GM19467 (cell line): ENCODE data around the gene TH.
"Not testable (repeated sequence)": the region's sequence is repeated elsewhere in the genome, so short reads cannot be mapped to it uniquely, and the experiment has no call there.

ENCODE experiments used
- ATAC-seq: cut with Tn5 transposase; IDR thresholded peaks from one replicate; pipeline ENCODE4 v1.9.1; 2021; ENCODE audit warnings: mild to moderate bottlenecking, moderate library complexity; ENCODE audit not compliant: unreplicated experiment

The TH gene

GRCh38 chr11:2179516-2179915 lies 7.9 kb upstream of the TH start:
- no peak for ATAC-seq

- no peak for ATAC-seq
Measured at GRCh38 chr11:2178906-2179494, 7.4 kb upstream of the TH start.

- ATAC-seq: not testable (repeated sequence)
Measured at GRCh38 chr11:2178055-2178773, 6.6 kb upstream of the TH start.

GRCh38 chr11:2177076-2177475 lies 5.5 kb upstream of the TH start:
- ATAC-seq: no peak

DNA sequence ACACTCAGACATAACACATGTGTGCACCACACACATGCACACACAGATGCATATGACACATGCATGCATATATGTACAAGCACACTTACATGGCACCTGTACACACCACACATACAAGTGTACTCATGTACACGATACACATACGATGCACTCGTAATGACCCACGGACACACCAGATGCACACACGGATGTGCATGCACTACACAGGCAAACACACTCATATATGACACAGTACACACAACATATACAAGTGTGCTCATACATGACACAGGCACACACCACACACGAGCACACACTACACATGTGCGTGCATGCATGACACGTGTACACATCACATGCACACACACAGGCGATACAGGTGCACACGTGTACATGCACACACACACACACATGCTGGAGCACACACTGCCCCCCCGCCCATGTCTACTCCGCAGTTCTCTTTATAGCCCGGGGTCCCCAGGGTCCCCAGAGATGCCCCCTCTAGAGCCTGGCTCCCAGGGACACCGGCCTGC lies 4.8 kb upstream of the TH start:
- no peak for ATAC-seq

GRCh38 chr11:2175659-2176058 lies 4.0 kb upstream of the TH start:
- no peak for ATAC-seq

- ATAC-seq: no peak
Measured at GRCh38 chr11:2174361-2174760, 2.7 kb upstream of the TH start.

- no peak for ATAC-seq
Measured at GRCh38 chr11:2173761-2174160, 2.1 kb upstream of the TH start.

GRCh38 chr11:2173150-2173693 lies 1.6 kb upstream of the TH start:
- ATAC-seq: no peak

- ATAC-seq: no peak
Measured at GRCh38 chr11:2172676-2173075, 1.1 kb upstream of the TH start.

DNA sequence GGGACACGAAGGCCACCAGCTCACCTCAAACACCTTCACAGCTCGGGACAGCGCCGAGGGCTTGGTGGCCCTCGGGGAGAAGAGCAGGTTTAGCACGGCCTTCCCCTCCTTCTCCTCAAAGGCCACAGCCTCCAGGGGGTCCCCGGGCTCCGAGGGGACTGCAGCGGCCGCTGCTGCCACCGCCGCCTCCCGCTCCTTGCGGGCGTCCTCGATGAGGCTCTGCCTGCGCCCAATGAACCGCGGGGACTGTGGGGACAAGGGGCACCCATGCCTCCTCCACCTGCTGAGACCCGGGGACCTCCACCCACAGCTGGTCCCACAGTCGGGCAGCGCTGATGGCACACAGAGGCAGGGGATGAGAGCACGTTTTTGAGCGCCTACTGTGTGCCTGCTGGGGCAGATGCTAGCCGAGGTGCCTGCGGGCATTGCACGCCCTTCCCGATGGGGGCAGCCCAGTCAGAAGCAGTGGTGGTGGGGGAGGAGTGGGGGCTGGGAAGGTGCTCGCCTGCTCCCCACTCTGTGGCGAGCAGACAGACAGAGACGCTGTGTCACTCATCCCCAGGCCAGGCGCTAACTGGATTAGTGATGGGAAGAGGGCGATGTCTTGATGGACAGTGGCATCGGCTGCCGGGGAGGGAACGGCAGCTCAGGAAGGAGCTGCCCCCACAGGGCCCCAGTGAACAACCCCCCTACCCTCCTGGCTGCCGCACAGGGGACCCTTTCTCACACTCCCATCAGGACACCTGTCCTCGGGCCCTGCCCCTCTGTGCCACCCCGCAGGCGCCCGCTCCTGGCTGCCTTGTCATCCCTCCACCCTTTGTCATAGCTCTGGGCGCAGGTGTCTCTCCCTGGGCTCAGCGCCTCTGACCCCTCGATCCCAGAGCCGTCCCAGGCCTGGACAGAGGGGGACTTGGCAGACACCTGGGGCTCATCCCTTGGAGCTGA lies 1.7 kb downstream of the TH start:
- ATAC-seq: no peak

GRCh38 chr11:2169005-2169378 lies 2.6 kb downstream of the TH start:
- no peak for ATAC-seq

- ATAC-seq: no peak
Measured at GRCh38 chr11:2168286-2169004, 3.2 kb downstream of the TH start.

GRCh38 chr11:2167141-2168045 lies 4.2 kb downstream of the TH start:
- no peak for ATAC-seq

- ATAC-seq: no peak
Measured at GRCh38 chr11:2166091-2166851, 5.3 kb downstream of the TH start.

DNA sequence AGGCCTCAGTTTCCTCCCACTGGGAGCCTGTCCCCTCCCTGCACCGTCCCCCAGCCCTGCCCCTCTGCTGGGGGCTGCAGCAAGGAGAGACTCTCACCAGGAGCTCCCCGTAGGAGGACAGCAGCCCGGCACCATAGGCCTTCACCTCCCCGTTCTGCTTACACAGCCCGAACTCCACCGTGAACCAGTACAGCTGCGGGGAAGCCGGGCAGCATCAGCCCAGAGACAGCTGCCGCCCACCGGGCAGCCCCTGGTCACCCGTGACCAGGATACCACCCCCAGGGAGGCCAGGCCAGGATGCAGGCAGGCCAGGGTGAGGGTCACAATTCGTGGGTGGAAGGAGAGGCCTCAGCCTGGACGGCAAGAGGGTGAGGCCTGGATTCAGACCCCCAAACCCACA lies 6.0 kb downstream of the TH start:
- ATAC-seq: no peak

DNA sequence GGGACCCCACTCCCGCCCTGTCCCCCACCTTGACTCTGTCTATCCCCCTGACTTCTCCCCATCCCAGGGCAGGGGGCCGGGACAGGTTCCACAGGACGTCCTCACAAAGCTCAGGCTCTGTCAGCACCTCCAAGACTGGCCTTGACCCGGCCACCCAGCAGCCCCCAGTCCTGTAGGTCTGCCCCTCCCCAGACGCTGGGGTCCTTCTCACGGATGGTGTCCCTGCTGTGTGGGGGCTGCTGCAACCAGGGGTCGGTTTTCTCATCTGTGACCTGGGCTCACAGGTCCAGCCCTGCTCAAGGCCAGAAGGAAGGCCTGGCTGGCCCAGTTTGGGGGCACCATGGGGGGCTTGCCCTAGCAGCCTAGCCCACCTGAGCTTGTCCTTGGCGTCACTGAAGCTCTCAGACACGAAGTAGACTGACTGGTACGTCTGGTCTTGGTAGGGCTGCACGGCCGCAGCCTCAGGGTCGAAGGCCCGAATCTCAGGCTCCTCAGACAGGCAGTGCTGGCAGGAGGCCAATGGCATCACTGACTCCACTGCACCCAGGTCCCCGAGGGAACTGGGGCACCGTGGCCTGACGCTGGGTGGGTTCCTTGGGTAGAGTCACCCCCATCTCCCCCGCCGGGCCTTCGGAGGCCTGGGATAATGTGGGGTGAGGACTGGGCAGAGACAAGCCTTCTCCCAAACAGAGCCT lies 6.6 kb downstream of the TH start:
- no peak for ATAC-seq

GRCh38 chr11:2164081-2164480 lies 7.5 kb downstream of the TH start:
- ATAC-seq: no peak
